Hepatocyte (in vitro differentiated cells): ENCODE results near the gene DNAJB1. TPM values are rescaled to one million over a fixed set of nuclear protein-coding genes. Genes with fewer than 3 reads are reported as not detected.

Experiments used
- DNase-seq: peaks from one replicate; pipeline ENCODE4 v3.0.0-alpha.2; 2016; ENCODE audit warnings: low spot score
- H2AFZ ChIP-seq: fragments of 200-600 bp; sonication (generic); 2 replicates; pipeline ENCODE4 v1.6.0; 2016; ENCODE audit warnings: antibody characterized with exemption, mild to moderate bottlenecking
- H3K27ac ChIP-seq: fragments of 200-600 bp; sonication (generic); 2 replicates; pipeline ENCODE4 v1.5.1; 2016; ENCODE audit warnings: mild to moderate bottlenecking
- H3K27me3 ChIP-seq: fragments of 200-600 bp; sonication (generic); 2 replicates; pipeline ENCODE4 v1.6.1; 2016
- H3K36me3 ChIP-seq: fragments of 200-600 bp; sonication (generic); replicated peaks from 2 replicates; pipeline ENCODE4 v1.5.1; 2016; ENCODE audit warnings: low read depth; ENCODE audit not compliant: insufficient read depth
- H3K4me1 ChIP-seq: fragments of 200-600 bp; sonication (generic); 2 replicates; pipeline ENCODE4 v1.5.1; 2016; ENCODE audit warnings: mild to moderate bottlenecking, moderate library complexity; ENCODE audit not compliant: insufficient read depth
- H3K4me2 ChIP-seq: fragments of 200-600 bp; sonication (generic); 2 replicates; pipeline ENCODE4 v1.6.0; 2016
- H3K4me3 ChIP-seq: fragments of 200-600 bp; sonication (generic); 2 replicates; pipeline ENCODE4 v1.5.1; 2016; ENCODE audit warnings: mild to moderate bottlenecking
- H3K79me2 ChIP-seq: fragments of 200-600 bp; sonication (generic); 2 replicates; pipeline ENCODE4 v1.6.0; 2017; ENCODE audit warnings: mild to moderate bottlenecking
- H3K9me2 ChIP-seq: fragments of 200-600 bp; sonication (generic); replicated peaks from 2 replicates; pipeline ENCODE4 v1.6.0; 2017; ENCODE audit warnings: mild to moderate bottlenecking; ENCODE audit not compliant: insufficient read depth
- H3K9me3 ChIP-seq: fragments of 200-600 bp; sonication (generic); 2 replicates; pipeline ENCODE4 v1.5.1; 2016; ENCODE audit warnings: low read depth, mild to moderate bottlenecking
- H4K20me1 ChIP-seq: fragments of 200-600 bp; sonication (generic); 2 replicates; pipeline ENCODE4 v1.6.0; 2016; ENCODE audit warnings: mild to moderate bottlenecking; ENCODE audit not compliant: insufficient read depth, poor library complexity, severe bottlenecking
- EZH2 ChIP-seq: fragments of 200-600 bp; sonication (generic); IDR thresholded peaks from 2 replicates; pipeline ENCODE4 v1.6.1; 2016; ENCODE audit warnings: antibody characterized with exemption, mild to moderate bottlenecking, borderline replicate concordance
- EZH2phosphoT487 ChIP-seq: fragments of 200-600 bp; sonication (generic); IDR thresholded peaks from one replicate; pipeline ENCODE4 v1.6.1; 2018; ENCODE audit warnings: antibody characterized with exemption, mild to moderate bottlenecking, low read depth, moderate library complexity; ENCODE audit not compliant: unreplicated experiment, severe bottlenecking
- WGBS: methylation state at CpG from one replicate; pipeline ENCODE4 v1.1.6; 2016; ENCODE audit warnings: low lambda C conversion rate; ENCODE audit errors: missing lambda C conversion rate; 5-methylcytosine and 5-hydroxymethylcytosine counted together
- polyA plus RNA-seq: library from polyadenylated mRNA; unstranded; fragments of >200 nt; fragmentation: Nextera tagmentation; extraction: Ambion mirVana; gene quantifications from 2 replicates; pipeline ENCODE4 v1.2.1, GENCODE V29; 2016
- total RNA-seq: library from RNA; depleted of rRNA; stranded (reverse); fragments of >200 nt; gene quantifications from 2 replicates; pipeline ENCODE4 v1.2.3, GENCODE V29; 2014
- TF ChIP-seq, protein P1 (sequence below): fragments of 200-600 bp; sonication (generic); IDR thresholded peaks from 2 replicates; pipeline ENCODE4 v1.5.1; 2016; ENCODE audit warnings: antibody characterized with exemption, mild to moderate bottlenecking; ENCODE audit not compliant: poor library complexity

The DNAJB1 gene
- total and polyA plus RNA-seq, 2 experiments from 2014 or later = 104 to 185 TPM

GRCh38 chr19:14479975-14480699 lies 38.1 kb downstream of the DNAJB1 start:
- H3K36me3 ChIP-seq = peaks cover 4% of the 10 kb centered on the region
- H2AFZ ChIP-seq = no peak overlapping the region
- H3K4me3 ChIP-seq = no peak overlapping the region
- H3K4me1 ChIP-seq = peaks cover 22% of the 10 kb centered on the region
- TF ChIP-seq EZH2phosphoT487 = no peak
- TF ChIP-seq, protein P1, sequence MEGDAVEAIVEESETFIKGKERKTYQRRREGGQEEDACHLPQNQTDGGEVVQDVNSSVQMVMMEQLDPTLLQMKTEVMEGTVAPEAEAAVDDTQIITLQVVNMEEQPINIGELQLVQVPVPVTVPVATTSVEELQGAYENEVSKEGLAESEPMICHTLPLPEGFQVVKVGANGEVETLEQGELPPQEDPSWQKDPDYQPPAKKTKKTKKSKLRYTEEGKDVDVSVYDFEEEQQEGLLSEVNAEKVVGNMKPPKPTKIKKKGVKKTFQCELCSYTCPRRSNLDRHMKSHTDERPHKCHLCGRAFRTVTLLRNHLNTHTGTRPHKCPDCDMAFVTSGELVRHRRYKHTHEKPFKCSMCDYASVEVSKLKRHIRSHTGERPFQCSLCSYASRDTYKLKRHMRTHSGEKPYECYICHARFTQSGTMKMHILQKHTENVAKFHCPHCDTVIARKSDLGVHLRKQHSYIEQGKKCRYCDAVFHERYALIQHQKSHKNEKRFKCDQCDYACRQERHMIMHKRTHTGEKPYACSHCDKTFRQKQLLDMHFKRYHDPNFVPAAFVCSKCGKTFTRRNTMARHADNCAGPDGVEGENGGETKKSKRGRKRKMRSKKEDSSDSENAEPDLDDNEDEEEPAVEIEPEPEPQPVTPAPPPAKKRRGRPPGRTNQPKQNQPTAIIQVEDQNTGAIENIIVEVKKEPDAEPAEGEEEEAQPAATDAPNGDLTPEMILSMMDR = peak; percentile 78
- DNase-seq = no peak
- no peaks in the 10 kb centered on the region for H3K27me3 ChIP-seq
- H3K9me3 ChIP-seq = no peaks in the 10 kb centered on the region
- H4K20me1 ChIP-seq = peaks cover 3% of the 10 kb centered on the region
- H3K4me2 ChIP-seq = no peak overlapping the region
- H3K9me2 ChIP-seq = no peaks in the 10 kb centered on the region
- H3K79me2 ChIP-seq = no peaks in the 10 kb centered on the region
- WGBS = 69% methylated on average over 39 of the region's 43 CpGs
- H3K27ac ChIP-seq = no peak overlapping the region

GRCh38 chr19:14479309-14479974 lies 38.8 kb downstream of the DNAJB1 start:
- H3K9me3 ChIP-seq = no peaks in the 10 kb centered on the region
- H3K4me3 ChIP-seq = no peak overlapping the region
- no peaks in the 10 kb centered on the region for H3K27me3 ChIP-seq
- no peak overlapping the region for H3K27ac ChIP-seq
- H3K4me1 ChIP-seq = peaks cover 26% of the 10 kb centered on the region
- WGBS = 95% methylated on average over 14 of the region's 14 CpGs
- no peaks in the 10 kb centered on the region for H3K79me2 ChIP-seq
- H3K36me3 ChIP-seq = peaks cover 4% of the 10 kb centered on the region
- no peaks in the 10 kb centered on the region for H3K9me2 ChIP-seq
- no peak overlapping the region for H2AFZ ChIP-seq
- TF ChIP-seq EZH2phosphoT487 (no peak), EZH2 (no peak)
- TF ChIP-seq, protein P1 = no peak
- no peak for DNase-seq
- no peak overlapping the region for H3K4me2 ChIP-seq
- peaks cover 3% of the 10 kb centered on the region for H4K20me1 ChIP-seq

DNA sequence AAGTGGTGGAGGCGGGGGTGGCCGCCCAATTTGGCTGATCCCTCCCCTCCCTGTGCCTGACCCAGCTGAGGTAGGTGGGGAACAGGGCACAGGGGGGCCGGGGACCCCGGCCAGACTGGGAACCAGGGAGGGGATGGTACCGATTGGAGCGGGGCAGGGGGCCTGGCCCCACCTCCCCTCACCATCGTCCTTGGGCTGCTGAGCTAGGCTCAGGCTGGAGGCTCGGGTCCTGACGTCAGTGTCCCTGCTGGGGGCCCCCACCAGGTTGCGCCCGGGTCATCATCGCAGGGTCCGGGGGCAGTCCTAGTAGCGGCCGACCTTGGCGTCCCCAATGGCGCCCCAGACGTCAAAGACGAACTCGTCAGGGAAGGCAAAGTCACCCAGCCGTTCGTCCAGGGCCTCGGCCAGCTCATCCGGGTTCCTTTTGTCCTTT lies 40.1 kb downstream of the DNAJB1 start:
- no peaks in the 10 kb centered on the region for H3K79me2 ChIP-seq
- WGBS = 92% methylated on average over 22 of the region's 24 CpGs
- peaks cover 4% of the 10 kb centered on the region for H3K36me3 ChIP-seq
- H3K9me3 ChIP-seq = no peaks in the 10 kb centered on the region
- no peak overlapping the region for H2AFZ ChIP-seq
- no peak overlapping the region for H3K4me2 ChIP-seq
- H3K9me2 ChIP-seq = no peaks in the 10 kb centered on the region
- H4K20me1 ChIP-seq = peaks cover 3% of the 10 kb centered on the region
- H3K4me1 ChIP-seq = peaks cover 26% of the 10 kb centered on the region
- no peak for DNase-seq
- no peak for TF ChIP-seq EZH2phosphoT487
- TF ChIP-seq, protein P1 = no peak
- no peak for TF ChIP-seq EZH2
- H3K27ac ChIP-seq = peak overlapping the region; percentile 72
- H3K4me3 ChIP-seq = no peak overlapping the region
- no peaks in the 10 kb centered on the region for H3K27me3 ChIP-seq
